K562 (cell line): ENCODE data around the gene ZNF22. TPM values are rescaled to one million over a fixed set of nuclear protein-coding genes. Genes with fewer than 3 reads are reported as not detected.

Experiments
- CEBPB ChIP-seq: fragments of 450-650 bp; IDR thresholded peaks from 2 replicates; pipeline ENCODE4 v1.6.1; 2016; ENCODE audit warnings: missing genetic modification characterization, missing compliant biosample characterization
- ETV1 ChIP-seq: fragments of 450-650 bp; conservative IDR thresholded peaks from 2 replicates; pipeline ENCODE4 v1.6.1; 2016; ENCODE audit warnings: missing genetic modification characterization, control low read depth, low read depth, missing compliant biosample characterization
- SMARCA4 ChIP-seq: fragments of 450-650 bp; IDR thresholded peaks from 2 replicates; pipeline ENCODE4 v1.6.1; 2016
- TEAD4 ChIP-seq, 2 experiments: sonication (generic) in 1 of 2; formaldehyde crosslinking in 1 of 2; IDR thresholded peaks; 2 replicates each; pipeline versions ENCODE4 v1.6.1 to v1.8.0; 2012 to 2022; ENCODE audit warnings: borderline replicate concordance in 1 of 2, inconsistent platforms in 1 of 2, low read length in 1 of 2, mild to moderate bottlenecking in 1 of 2, missing genetic modification reagents in 1 of 2
- TOE1 ChIP-seq, 2 experiments: fragments of 450-650 bp in 1 of 2; sonication (generic) in 1 of 2; formaldehyde crosslinking in 1 of 2; IDR thresholded peaks; 2 replicates each; pipeline versions ENCODE4 v1.7.1 to v1.8.0; 2016 to 2022; ENCODE audit warnings: borderline replicate concordance in 2 of 2, mild to moderate bottlenecking in 2 of 2, antibody characterized with exemption in 1 of 2, inconsistent platforms in 1 of 2, low read depth in 1 of 2, missing genetic modification reagents in 1 of 2, moderate library complexity in 1 of 2
- ZC3H11A ChIP-seq: IDR thresholded peaks from 2 replicates; pipeline ENCODE4 v1.6.1; 2012; ENCODE audit warnings: low read depth, low read length, improper control_type of control experiment
- polyA plus RNA-seq, 8 experiments: library from polyadenylated mRNA; depleted of rRNA in 4 of 8; stranded (reverse) in 5 of 8; unstranded in 3 of 8; fragments of >200 nt; fragmentation: Nextera tagmentation in 2 of 8; fragmentation: Illumina TruSeq in 1 of 8; extraction: Ambion mirVana in 2 of 8; extraction: Trizol in 1 of 8; gene quantifications; 2 replicates each; pipeline versions ENCODE4 v1.2.1 to v1.2.3, GENCODE V29; 2011 to 2014; ENCODE audit warnings: inconsistent platforms in 1 of 8, missing spikeins in 1 of 8
- total RNA-seq, 7 experiments: library from RNA; depleted of rRNA in 6 of 7; stranded (reverse); fragments of >200 nt in 6 of 7; fragmentation: Illumina TruSeq in 2 of 7; extraction: Trizol in 2 of 7; gene quantifications; 2 replicates each; pipeline versions ENCODE4 v1.2.1 to v1.2.3, GENCODE V29; 2011 to 2021; ENCODE audit warnings: low replicate concordance in 1 of 7
- TF ChIP-seq, protein P1 (sequence below): fragments of 450-650 bp; IDR thresholded peaks from 2 replicates; pipeline ENCODE4 v1.6.1; 2016; ENCODE audit warnings: mild to moderate bottlenecking, moderate library complexity
- TF ChIP-seq, protein P2 (sequence below): fragments of 450-650 bp; formaldehyde crosslinking; conservative IDR thresholded peaks from 2 replicates; pipeline ENCODE4 v1.4.0; 2022; ENCODE audit warnings: mild to moderate bottlenecking, missing genetic modification characterization

ZNF22 gene
- total and polyA plus RNA-seq, 9 of the 15 experiments (the other 6 are each of a cell fraction or from before 2014, with no cell fraction given): 36.2 to 98.7 (median 51.2) TPM

- TF ChIP-seq, protein P1, sequence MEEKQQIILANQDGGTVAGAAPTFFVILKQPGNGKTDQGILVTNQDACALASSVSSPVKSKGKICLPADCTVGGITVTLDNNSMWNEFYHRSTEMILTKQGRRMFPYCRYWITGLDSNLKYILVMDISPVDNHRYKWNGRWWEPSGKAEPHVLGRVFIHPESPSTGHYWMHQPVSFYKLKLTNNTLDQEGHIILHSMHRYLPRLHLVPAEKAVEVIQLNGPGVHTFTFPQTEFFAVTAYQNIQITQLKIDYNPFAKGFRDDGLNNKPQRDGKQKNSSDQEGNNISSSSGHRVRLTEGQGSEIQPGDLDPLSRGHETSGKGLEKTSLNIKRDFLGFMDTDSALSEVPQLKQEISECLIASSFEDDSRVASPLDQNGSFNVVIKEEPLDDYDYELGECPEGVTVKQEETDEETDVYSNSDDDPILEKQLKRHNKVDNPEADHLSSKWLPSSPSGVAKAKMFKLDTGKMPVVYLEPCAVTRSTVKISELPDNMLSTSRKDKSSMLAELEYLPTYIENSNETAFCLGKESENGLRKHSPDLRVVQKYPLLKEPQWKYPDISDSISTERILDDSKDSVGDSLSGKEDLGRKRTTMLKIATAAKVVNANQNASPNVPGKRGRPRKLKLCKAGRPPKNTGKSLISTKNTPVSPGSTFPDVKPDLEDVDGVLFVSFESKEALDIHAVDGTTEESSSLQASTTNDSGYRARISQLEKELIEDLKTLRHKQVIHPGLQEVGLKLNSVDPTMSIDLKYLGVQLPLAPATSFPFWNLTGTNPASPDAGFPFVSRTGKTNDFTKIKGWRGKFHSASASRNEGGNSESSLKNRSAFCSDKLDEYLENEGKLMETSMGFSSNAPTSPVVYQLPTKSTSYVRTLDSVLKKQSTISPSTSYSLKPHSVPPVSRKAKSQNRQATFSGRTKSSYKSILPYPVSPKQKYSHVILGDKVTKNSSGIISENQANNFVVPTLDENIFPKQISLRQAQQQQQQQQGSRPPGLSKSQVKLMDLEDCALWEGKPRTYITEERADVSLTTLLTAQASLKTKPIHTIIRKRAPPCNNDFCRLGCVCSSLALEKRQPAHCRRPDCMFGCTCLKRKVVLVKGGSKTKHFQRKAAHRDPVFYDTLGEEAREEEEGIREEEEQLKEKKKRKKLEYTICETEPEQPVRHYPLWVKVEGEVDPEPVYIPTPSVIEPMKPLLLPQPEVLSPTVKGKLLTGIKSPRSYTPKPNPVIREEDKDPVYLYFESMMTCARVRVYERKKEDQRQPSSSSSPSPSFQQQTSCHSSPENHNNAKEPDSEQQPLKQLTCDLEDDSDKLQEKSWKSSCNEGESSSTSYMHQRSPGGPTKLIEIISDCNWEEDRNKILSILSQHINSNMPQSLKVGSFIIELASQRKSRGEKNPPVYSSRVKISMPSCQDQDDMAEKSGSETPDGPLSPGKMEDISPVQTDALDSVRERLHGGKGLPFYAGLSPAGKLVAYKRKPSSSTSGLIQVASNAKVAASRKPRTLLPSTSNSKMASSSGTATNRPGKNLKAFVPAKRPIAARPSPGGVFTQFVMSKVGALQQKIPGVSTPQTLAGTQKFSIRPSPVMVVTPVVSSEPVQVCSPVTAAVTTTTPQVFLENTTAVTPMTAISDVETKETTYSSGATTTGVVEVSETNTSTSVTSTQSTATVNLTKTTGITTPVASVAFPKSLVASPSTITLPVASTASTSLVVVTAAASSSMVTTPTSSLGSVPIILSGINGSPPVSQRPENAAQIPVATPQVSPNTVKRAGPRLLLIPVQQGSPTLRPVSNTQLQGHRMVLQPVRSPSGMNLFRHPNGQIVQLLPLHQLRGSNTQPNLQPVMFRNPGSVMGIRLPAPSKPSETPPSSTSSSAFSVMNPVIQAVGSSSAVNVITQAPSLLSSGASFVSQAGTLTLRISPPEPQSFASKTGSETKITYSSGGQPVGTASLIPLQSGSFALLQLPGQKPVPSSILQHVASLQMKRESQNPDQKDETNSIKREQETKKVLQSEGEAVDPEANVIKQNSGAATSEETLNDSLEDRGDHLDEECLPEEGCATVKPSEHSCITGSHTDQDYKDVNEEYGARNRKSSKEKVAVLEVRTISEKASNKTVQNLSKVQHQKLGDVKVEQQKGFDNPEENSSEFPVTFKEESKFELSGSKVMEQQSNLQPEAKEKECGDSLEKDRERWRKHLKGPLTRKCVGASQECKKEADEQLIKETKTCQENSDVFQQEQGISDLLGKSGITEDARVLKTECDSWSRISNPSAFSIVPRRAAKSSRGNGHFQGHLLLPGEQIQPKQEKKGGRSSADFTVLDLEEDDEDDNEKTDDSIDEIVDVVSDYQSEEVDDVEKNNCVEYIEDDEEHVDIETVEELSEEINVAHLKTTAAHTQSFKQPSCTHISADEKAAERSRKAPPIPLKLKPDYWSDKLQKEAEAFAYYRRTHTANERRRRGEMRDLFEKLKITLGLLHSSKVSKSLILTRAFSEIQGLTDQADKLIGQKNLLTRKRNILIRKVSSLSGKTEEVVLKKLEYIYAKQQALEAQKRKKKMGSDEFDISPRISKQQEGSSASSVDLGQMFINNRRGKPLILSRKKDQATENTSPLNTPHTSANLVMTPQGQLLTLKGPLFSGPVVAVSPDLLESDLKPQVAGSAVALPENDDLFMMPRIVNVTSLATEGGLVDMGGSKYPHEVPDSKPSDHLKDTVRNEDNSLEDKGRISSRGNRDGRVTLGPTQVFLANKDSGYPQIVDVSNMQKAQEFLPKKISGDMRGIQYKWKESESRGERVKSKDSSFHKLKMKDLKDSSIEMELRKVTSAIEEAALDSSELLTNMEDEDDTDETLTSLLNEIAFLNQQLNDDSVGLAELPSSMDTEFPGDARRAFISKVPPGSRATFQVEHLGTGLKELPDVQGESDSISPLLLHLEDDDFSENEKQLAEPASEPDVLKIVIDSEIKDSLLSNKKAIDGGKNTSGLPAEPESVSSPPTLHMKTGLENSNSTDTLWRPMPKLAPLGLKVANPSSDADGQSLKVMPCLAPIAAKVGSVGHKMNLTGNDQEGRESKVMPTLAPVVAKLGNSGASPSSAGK: no peak; the same call in 1 of the 2 replicates
- TF ChIP-seq SMARCA4 (0 out of 2 replicates have a peak, but pooled peaks have one; percentile 21), ZC3H11A (no peak), TEAD4 (IDR thresholded peaks at IDR 0.05; ENCODE audit: low read length) (no peak), TEAD4 (CRISPR knock-in tag; IDR thresholded peaks at IDR 0.05; ENCODE audit: borderline replicate concordance) (no peak), CEBPB (tag) (peak; percentile 60; the same call in 1 of the 2 replicates), ETV1 (tag) (no peak), TOE1 (IDR thresholded peaks at IDR 0.05; ENCODE audit: borderline replicate concordance) (0 out of 2 replicates have a peak, but pooled peaks have one; percentile 30), TOE1 (CRISPR knock-in tag; IDR thresholded peaks at IDR 0.05; ENCODE audit: borderline replicate concordance, low read depth) (no peak)
- TF ChIP-seq, protein P2, sequence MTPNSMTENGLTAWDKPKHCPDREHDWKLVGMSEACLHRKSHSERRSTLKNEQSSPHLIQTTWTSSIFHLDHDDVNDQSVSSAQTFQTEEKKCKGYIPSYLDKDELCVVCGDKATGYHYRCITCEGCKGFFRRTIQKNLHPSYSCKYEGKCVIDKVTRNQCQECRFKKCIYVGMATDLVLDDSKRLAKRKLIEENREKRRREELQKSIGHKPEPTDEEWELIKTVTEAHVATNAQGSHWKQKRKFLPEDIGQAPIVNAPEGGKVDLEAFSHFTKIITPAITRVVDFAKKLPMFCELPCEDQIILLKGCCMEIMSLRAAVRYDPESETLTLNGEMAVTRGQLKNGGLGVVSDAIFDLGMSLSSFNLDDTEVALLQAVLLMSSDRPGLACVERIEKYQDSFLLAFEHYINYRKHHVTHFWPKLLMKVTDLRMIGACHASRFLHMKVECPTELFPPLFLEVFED (CRISPR knock-in tag): no peak
Observed at GRCh38 chr10:45000138-45000751, 478 bp upstream of the ZNF22 start (continued).
